ENCODE data around the gene CDSN. TPM values are rescaled to one million over a fixed set of nuclear protein-coding genes. Genes with fewer than 3 reads are reported as not detected.
A peak's percentile ranks its signal among the peaks of the same experiment; 100 is the strongest.
"Not testable (repeated sequence)": the region's sequence is repeated elsewhere in the genome, so short reads cannot be mapped to it uniquely, and the experiment has no call there.

Gene CDSN
- total and polyA plus RNA-seq, 2 donors from 2014 or later = 0.13 TPM; not detected in 1

DNA sequence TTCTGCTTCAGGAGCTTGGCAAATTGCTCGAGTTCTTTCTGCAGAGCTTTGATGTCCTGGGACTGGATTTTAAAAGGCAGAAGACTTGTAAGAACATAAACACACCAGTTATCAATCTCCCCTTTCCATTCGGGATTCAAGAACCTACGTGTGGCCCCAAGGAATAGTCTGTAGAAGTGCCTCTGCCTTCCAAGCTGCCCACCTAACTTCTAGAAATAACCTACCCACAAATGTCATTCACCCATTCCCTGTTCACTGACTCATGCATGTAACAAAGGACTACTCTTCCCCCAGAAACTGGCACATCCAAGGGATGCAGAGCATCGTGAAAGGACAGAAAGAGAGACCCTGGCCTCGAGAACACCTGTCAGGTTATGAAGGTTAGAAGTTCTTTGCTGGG lies 45.7 kb upstream of the CDSN start:
- no peak for DNase-seq

GRCh38 chr6:31165064-31165832 lies 45.0 kb upstream of the CDSN start:
- H3K27ac ChIP-seq (ENCODE audit: low read depth in 2 of 2, low read length in 2 of 2); H3K27me3 ChIP-seq (ENCODE audit: control insufficient read depth, insufficient read depth, low read length); intact Hi-C loops (cut with DNase I); H3K4me3 ChIP-seq (ENCODE audit: low read length in 3 of 3); H3K9ac ChIP-seq (ENCODE audit: low read length in 3 of 3); FAIRE-seq; H3K9me3 ChIP-seq (ENCODE audit: control insufficient read depth in 2 of 3, insufficient read depth in 1 of 3, low read length in 3 of 3); DNase-seq; H3K36me3 ChIP-seq (ENCODE audit: control insufficient read depth in 2 of 3, insufficient read depth in 3 of 3, low read length in 3 of 3): not testable (repeated sequence)
- peaks cover 0 to 15% (median 5%) of the 10 kb centered on the region in 3 donors for H3K4me1 ChIP-seq (ENCODE audit: control insufficient read depth in 2 of 3, insufficient read depth in 2 of 3, low read depth in 1 of 3, low read length in 3 of 3)

More for the DNA sequence above, 45.7 kb upstream of the CDSN start:
- Histone ChIP-seq H3K4me1 (ENCODE audit: control insufficient read depth in 2 of 3, insufficient read depth in 2 of 3, low read depth in 1 of 3, low read length in 3 of 3) (peaks cover 0 to 15% (median 5%) of the 10 kb centered on the region in 3 donors), H3K9ac (ENCODE audit: low read length in 3 of 3) (no peak overlapping the region), H3K9me3 (ENCODE audit: control insufficient read depth in 2 of 3, insufficient read depth in 1 of 3, low read length in 3 of 3) (no peaks in the 10 kb centered on the region), H3K4me3 (ENCODE audit: low read length in 3 of 3) (no peak overlapping the region), H3K36me3 (ENCODE audit: control insufficient read depth in 2 of 3, insufficient read depth in 3 of 3, low read length in 3 of 3) (no peaks in the 10 kb centered on the region), H3K27me3 (ENCODE audit: control insufficient read depth, insufficient read depth, low read length) (no peaks in the 10 kb centered on the region), H3K27ac (ENCODE audit: low read depth in 2 of 2, low read length in 2 of 2) (no peak overlapping the region)
- intact Hi-C loops (cut with DNase I) = no loop called here
- TF ChIP-seq, protein P1, sequence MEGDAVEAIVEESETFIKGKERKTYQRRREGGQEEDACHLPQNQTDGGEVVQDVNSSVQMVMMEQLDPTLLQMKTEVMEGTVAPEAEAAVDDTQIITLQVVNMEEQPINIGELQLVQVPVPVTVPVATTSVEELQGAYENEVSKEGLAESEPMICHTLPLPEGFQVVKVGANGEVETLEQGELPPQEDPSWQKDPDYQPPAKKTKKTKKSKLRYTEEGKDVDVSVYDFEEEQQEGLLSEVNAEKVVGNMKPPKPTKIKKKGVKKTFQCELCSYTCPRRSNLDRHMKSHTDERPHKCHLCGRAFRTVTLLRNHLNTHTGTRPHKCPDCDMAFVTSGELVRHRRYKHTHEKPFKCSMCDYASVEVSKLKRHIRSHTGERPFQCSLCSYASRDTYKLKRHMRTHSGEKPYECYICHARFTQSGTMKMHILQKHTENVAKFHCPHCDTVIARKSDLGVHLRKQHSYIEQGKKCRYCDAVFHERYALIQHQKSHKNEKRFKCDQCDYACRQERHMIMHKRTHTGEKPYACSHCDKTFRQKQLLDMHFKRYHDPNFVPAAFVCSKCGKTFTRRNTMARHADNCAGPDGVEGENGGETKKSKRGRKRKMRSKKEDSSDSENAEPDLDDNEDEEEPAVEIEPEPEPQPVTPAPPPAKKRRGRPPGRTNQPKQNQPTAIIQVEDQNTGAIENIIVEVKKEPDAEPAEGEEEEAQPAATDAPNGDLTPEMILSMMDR (IDR thresholded peaks at IDR 0.05; ENCODE audit: borderline replicate concordance, extremely low read depth, insufficient read depth) = no peak
- FAIRE-seq = no peak

GRCh38 chr6:31164475-31165063 lies 44.3 kb upstream of the CDSN start:
- FAIRE-seq; H3K4me3 ChIP-seq (ENCODE audit: low read length in 3 of 3); H3K9me3 ChIP-seq (ENCODE audit: control insufficient read depth in 2 of 3, insufficient read depth in 1 of 3, low read length in 3 of 3); intact Hi-C loops (cut with DNase I); DNase-seq; H3K9ac ChIP-seq (ENCODE audit: low read length in 3 of 3); H3K27me3 ChIP-seq (ENCODE audit: control insufficient read depth, insufficient read depth, low read length); H3K27ac ChIP-seq (ENCODE audit: low read depth in 2 of 2, low read length in 2 of 2); H3K36me3 ChIP-seq (ENCODE audit: control insufficient read depth in 2 of 3, insufficient read depth in 3 of 3, low read length in 3 of 3): not testable (repeated sequence)
- peaks cover 0 to 10% (median 5%) of the 10 kb centered on the region in 3 donors for H3K4me1 ChIP-seq (ENCODE audit: control insufficient read depth in 2 of 3, insufficient read depth in 2 of 3, low read depth in 1 of 3, low read length in 3 of 3)

GRCh38 chr6:31163922-31164321 lies 43.7 kb upstream of the CDSN start:
- FAIRE-seq = no peak

More at GRCh38 chr6:31163922-31164321, 43.7 kb upstream of the CDSN start:
- Histone ChIP-seq H3K36me3 (ENCODE audit: control insufficient read depth in 2 of 3, insufficient read depth in 3 of 3, low read length in 3 of 3) (no peaks in the 10 kb centered on the region), H3K9ac (ENCODE audit: low read length in 3 of 3) (no peak overlapping the region), H3K27me3 (ENCODE audit: control insufficient read depth, insufficient read depth, low read length) (no peaks in the 10 kb centered on the region), H3K9me3 (ENCODE audit: control insufficient read depth in 2 of 3, insufficient read depth in 1 of 3, low read length in 3 of 3) (no peaks in the 10 kb centered on the region), H3K27ac (ENCODE audit: low read depth in 2 of 2, low read length in 2 of 2) (peak overlapping the region; percentile 42 to 47), H3K4me3 (ENCODE audit: low read length in 3 of 3) (no peak overlapping the region), H3K4me1 (ENCODE audit: control insufficient read depth in 2 of 3, insufficient read depth in 2 of 3, low read depth in 1 of 3, low read length in 3 of 3) (peaks cover 0 to 12% (median 1%) of the 10 kb centered on the region in 3 donors)
- TF ChIP-seq, protein P1 (IDR thresholded peaks at IDR 0.05; ENCODE audit: borderline replicate concordance, extremely low read depth, insufficient read depth) = no peak
- DNase-seq = no peak
- intact Hi-C loops (cut with DNase I) = no loop called here

Data from kidney (tissue), 14 donors.